SK-N-SH treated with all-trans-retinoic acid at 6 μM for 48 hours (cell line): ENCODE results near the gene DOCK4.

Experiments used
- ESRRG ChIP-seq: fragments of 250-450 bp; sonication (Bioruptor Pico); IDR thresholded peaks from 2 replicates; pipeline ENCODE4 v1.6.1; 2021; ENCODE audit warnings: mild to moderate bottlenecking
- GLIS3 ChIP-seq: fragments of 250-450 bp; sonication (Bioruptor Pico); IDR thresholded peaks from 2 replicates; pipeline ENCODE4 v1.5.0; 2020; ENCODE audit warnings: mild to moderate bottlenecking, moderate library complexity
- RARB ChIP-seq: fragments of 250-450 bp; sonication (Bioruptor Pico); IDR thresholded peaks from 2 replicates; pipeline ENCODE4 v1.8.0; 2021; ENCODE audit warnings: mild to moderate bottlenecking, moderate library complexity
- TOX ChIP-seq: fragments of 250-450 bp; sonication (Bioruptor Pico); IDR thresholded peaks from 2 replicates; pipeline ENCODE4 v1.8.0; 2021; ENCODE audit warnings: mild to moderate bottlenecking, moderate library complexity, borderline replicate concordance
- TF ChIP-seq, protein P1 (sequence below): fragments of 250-450 bp; sonication (Bioruptor Pico); IDR thresholded peaks from 2 replicates; pipeline ENCODE4 v1.5.1; 2020; ENCODE audit warnings: low read depth, mild to moderate bottlenecking, moderate library complexity
- TF ChIP-seq, protein P2 (sequence below): fragments of 250-450 bp; sonication (Bioruptor Pico); IDR thresholded peaks from 2 replicates; pipeline ENCODE4 v1.5.0; 2020; ENCODE audit warnings: mild to moderate bottlenecking, moderate library complexity

DNA sequence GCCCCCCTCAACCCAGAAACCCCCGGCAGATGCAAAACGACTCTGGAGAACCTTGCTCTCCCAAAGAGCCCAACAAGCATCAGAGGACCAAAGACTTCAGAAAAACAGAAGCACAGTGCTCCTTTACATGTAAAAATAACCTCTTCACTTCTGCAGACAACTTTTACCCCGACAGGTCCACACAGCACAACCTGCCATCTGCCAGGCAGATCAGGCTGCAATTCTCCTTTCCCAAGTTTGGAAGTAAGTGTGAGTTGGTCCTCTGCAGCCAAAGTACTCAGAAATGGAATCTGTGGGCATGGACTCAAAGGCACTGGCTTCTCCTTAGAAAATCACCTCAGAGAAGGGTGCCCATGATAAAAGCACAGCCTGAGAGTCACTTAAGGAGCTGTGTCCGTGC, 26.0 kb downstream of the DOCK4 start:
- TF ChIP-seq, protein P1, sequence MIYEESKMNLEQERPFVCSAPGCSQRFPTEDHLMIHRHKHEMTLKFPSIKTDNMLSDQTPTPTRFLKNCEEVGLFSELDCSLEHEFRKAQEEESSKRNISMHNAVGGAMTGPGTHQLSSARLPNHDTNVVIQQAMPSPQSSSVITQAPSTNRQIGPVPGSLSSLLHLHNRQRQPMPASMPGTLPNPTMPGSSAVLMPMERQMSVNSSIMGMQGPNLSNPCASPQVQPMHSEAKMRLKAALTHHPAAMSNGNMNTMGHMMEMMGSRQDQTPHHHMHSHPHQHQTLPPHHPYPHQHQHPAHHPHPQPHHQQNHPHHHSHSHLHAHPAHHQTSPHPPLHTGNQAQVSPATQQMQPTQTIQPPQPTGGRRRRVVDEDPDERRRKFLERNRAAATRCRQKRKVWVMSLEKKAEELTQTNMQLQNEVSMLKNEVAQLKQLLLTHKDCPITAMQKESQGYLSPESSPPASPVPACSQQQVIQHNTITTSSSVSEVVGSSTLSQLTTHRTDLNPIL (CRISPR knock-in tag): no peak
- no peak for TF ChIP-seq GLIS3 (CRISPR knock-in tag)
- TF ChIP-seq, protein P2, sequence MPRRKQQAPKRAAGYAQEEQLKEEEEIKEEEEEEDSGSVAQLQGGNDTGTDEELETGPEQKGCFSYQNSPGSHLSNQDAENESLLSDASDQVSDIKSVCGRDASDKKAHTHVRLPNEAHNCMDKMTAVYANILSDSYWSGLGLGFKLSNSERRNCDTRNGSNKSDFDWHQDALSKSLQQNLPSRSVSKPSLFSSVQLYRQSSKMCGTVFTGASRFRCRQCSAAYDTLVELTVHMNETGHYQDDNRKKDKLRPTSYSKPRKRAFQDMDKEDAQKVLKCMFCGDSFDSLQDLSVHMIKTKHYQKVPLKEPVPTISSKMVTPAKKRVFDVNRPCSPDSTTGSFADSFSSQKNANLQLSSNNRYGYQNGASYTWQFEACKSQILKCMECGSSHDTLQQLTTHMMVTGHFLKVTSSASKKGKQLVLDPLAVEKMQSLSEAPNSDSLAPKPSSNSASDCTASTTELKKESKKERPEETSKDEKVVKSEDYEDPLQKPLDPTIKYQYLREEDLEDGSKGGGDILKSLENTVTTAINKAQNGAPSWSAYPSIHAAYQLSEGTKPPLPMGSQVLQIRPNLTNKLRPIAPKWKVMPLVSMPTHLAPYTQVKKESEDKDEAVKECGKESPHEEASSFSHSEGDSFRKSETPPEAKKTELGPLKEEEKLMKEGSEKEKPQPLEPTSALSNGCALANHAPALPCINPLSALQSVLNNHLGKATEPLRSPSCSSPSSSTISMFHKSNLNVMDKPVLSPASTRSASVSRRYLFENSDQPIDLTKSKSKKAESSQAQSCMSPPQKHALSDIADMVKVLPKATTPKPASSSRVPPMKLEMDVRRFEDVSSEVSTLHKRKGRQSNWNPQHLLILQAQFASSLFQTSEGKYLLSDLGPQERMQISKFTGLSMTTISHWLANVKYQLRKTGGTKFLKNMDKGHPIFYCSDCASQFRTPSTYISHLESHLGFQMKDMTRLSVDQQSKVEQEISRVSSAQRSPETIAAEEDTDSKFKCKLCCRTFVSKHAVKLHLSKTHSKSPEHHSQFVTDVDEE (CRISPR knock-in tag): no peak
- TF ChIP-seq RARB (CRISPR knock-in tag): no peak
- TF ChIP-seq TOX: no peak
- no peak for TF ChIP-seq ESRRG (CRISPR knock-in tag)
